Activated CD8-positive, alpha-beta T cell treated with anti-CD3 and anti-CD28 coated beads for 36 hours (primary cell): Measurements from ENCODE around the gene TRIM10. TPM values are rescaled to one million over a fixed set of nuclear protein-coding genes. Genes with fewer than 3 reads are reported as not detected.

Experiments
- ATAC-seq: fragments of 200-7000 bp; cut with Tn5 transposase; one replicate; pipeline ENCODE4 v1.10.0; 2021; ENCODE audit warnings: mild to moderate bottlenecking, moderate library complexity
- CTCF ChIA-PET: fragments of 350-600 bp; sonication (Branson Sonifier 250); formaldehyde crosslinking; loops from one replicate; lab custom pipeline; 2021; ENCODE audit warnings: antibody characterized with exemption; lab: Charles Lee
- POLR2A ChIA-PET: fragments of 350-600 bp; sonication (Branson Sonifier 250); formaldehyde crosslinking; loops from one replicate; lab custom pipeline; 2021; ENCODE audit warnings: antibody characterized with exemption; lab: Charles Lee
- DNase-seq: peaks from one replicate; pipeline ENCODE4 v3.0.0-alpha.2; 2020
- H3K27ac Mint-ChIP-seq: one replicate; pipeline ENCODE4 v1.8.0; 2021; ENCODE audit warnings: mild to moderate bottlenecking, mixed read lengths
- H3K27me3 Mint-ChIP-seq: one replicate; pipeline ENCODE4 v1.8.0; 2021; ENCODE audit warnings: mixed read lengths
- H3K36me3 Mint-ChIP-seq: one replicate; pipeline ENCODE4 v1.8.0; 2021; ENCODE audit warnings: low read depth, mixed read lengths
- H3K4me1 Mint-ChIP-seq: one replicate; pipeline ENCODE4 v1.8.0; 2021; ENCODE audit warnings: low read depth, mixed read lengths
- H3K4me3 Mint-ChIP-seq: one replicate; pipeline ENCODE4 v1.8.0; 2021; ENCODE audit warnings: mild to moderate bottlenecking, moderate library complexity, mixed read lengths
- H3K9me3 Mint-ChIP-seq: one replicate; pipeline ENCODE4 v1.8.0; 2021; ENCODE audit warnings: mixed read lengths
- CTCF ChIP-seq: fragments of 200-600 bp; IDR thresholded peaks from one replicate; pipeline ENCODE4 v1.8.0; 2022; ENCODE audit warnings: antibody characterized with exemption, mild to moderate bottlenecking
- intact Hi-C: fragments of 100-400 bp; cut with micrococcal nuclease; formaldehyde crosslinking; loops from one replicate; pipeline ENCODE4 v1.10.0; 2022
- total RNA-seq, 2 experiments: library from RNA; stranded (reverse); gene quantifications; one replicate each; pipeline ENCODE4 v1.2.3, GENCODE V29; 2021

TRIM10 gene
- total RNA-seq, 2 experiments from 2014 or later = not detected

- peaks cover 12% of the 10 kb centered on the region for H3K4me1 Mint-ChIP-seq
- H3K9me3 Mint-ChIP-seq = no peaks in the 10 kb centered on the region
- peak; percentile 94 for ATAC-seq
- intact Hi-C loops = loop anchor here (1.0 kb wide), 1 partner anchor 28 kb away; no protein-coding TSS in a partner anchor
- H3K4me3 Mint-ChIP-seq = no peak overlapping the region
- POLR2A ChIA-PET = interaction anchor here (1.7 to 3.7 kb wide), 2 partner anchors 27 to 30 kb away, joined by 6 to 16 read pairs; no protein-coding TSS in a partner anchor
- H3K36me3 Mint-ChIP-seq = no peaks in the 10 kb centered on the region
- no peak overlapping the region for H3K27ac Mint-ChIP-seq
- H3K27me3 Mint-ChIP-seq = peaks cover 66% of the 10 kb centered on the region
- TF ChIP-seq CTCF = peak; percentile 99
- peak; percentile 76 for DNase-seq
- CTCF ChIA-PET = interaction anchor here (0.6 to 8.5 kb wide), 63 partner anchors 8 to 681 kb away, joined by 3 to 324 read pairs (median 4); partner anchors contain the start of genes PPP1R11 and TRIM31
Measured at GRCh38 chr6:30130887-30131862, 29.8 kb downstream of the TRIM10 start.

GRCh38 chr6:30130179-30130679 is 30.8 kb downstream of the TRIM10 start:
- Mint-ChIP-seq H3K27ac (no peak overlapping the region), H3K4me1 (peaks cover 11% of the 10 kb centered on the region), H3K9me3 (no peaks in the 10 kb centered on the region), H3K27me3 (peaks cover 61% of the 10 kb centered on the region), H3K4me3 (no peak overlapping the region), H3K36me3 (no peaks in the 10 kb centered on the region)
- TF ChIP-seq CTCF = no peak
- intact Hi-C loops = no loop called here
- CTCF ChIA-PET = interaction anchor here (0.6 to 8.5 kb wide), 38 partner anchors 8 to 369 kb away, joined by 3 to 324 read pairs (median 5); partner anchors contain the start of genes PPP1R11 and TRIM31
- POLR2A ChIA-PET = interaction anchor here (3.7 kb wide), 1 partner anchor 26 kb away, joined by 16 read pairs; no protein-coding TSS in a partner anchor
- DNase-seq (no peak), ATAC-seq (no peak)

GRCh38 chr6:30129265-30130178 is 31.5 kb downstream of the TRIM10 start:
- peak; percentile 20 for DNase-seq
- Mint-ChIP-seq H3K4me3 (no peak overlapping the region), H3K27me3 (peaks cover 61% of the 10 kb centered on the region), H3K9me3 (no peaks in the 10 kb centered on the region), H3K4me1 (peaks cover 11% of the 10 kb centered on the region), H3K36me3 (no peaks in the 10 kb centered on the region), H3K27ac (no peak overlapping the region)
- TF ChIP-seq CTCF = no peak
- POLR2A ChIA-PET = interaction anchor here (3.7 kb wide), 1 partner anchor 25 kb away, joined by 16 read pairs; no protein-coding TSS in a partner anchor
- ATAC-seq = peak; percentile 62
- CTCF ChIA-PET = interaction anchor here (0.8 to 8.5 kb wide), 12 partner anchors 10 to 281 kb away, joined by 3 to 324 read pairs (median 18); partner anchors contain the start of genes PPP1R11 and TRIM31
- intact Hi-C loops = no loop called here

- H3K27me3 Mint-ChIP-seq = peaks cover 59% of the 10 kb centered on the region
- no peaks in the 10 kb centered on the region for H3K9me3 Mint-ChIP-seq
- ChIA-PET CTCF (interaction anchor here (1.2 to 5.3 kb wide), 4 partner anchors 23 to 474 kb away, joined by 3 to 58 read pairs (median 4); no protein-coding TSS in a partner anchor), POLR2A (interaction anchor here (0.6 kb wide), 2 partner anchors 163 to 841 kb away, joined by 3 read pairs; no protein-coding TSS in a partner anchor)
- H3K4me1 Mint-ChIP-seq = peaks cover 11% of the 10 kb centered on the region
- no peaks in the 10 kb centered on the region for H3K36me3 Mint-ChIP-seq
- ATAC-seq = no peak
- H3K4me3 Mint-ChIP-seq = no peak overlapping the region
- DNase-seq = no peak
- no peak overlapping the region for H3K27ac Mint-ChIP-seq
- intact Hi-C loops = no loop called here
- no peak for TF ChIP-seq CTCF
Measured at GRCh38 chr6:30127238-30128093, 33.5 kb downstream of the TRIM10 start.
